Suprapubic skin (tissue), 4 donors: Measurements from ENCODE around the gene MAPK14.

Source experiments
- CTCF ChIP-seq, 2 donors: fragments of 200-600 bp in 1 of 2; fragments of 450-650 bp in 1 of 2; sonication (generic) in 1 of 2; IDR thresholded peaks; one replicate each; pipeline ENCODE4 v1.5.1; 2016 to 2019; ENCODE audit warnings: antibody characterized with exemption in 2 of 2, mild to moderate bottlenecking in 1 of 2, moderate library complexity in 1 of 2
- EP300 ChIP-seq: sonication (generic); formaldehyde crosslinking; IDR thresholded peaks from one replicate; pipeline ENCODE4 v1.6.1; 2017; ENCODE audit warnings: antibody characterized with exemption
- POLR2A ChIP-seq, 2 donors: fragments of 450-650 bp; IDR thresholded peaks; one replicate each; pipeline ENCODE4 v1.6.1; 2017; ENCODE audit warnings: antibody characterized with exemption in 2 of 2, mild to moderate bottlenecking in 2 of 2, moderate library complexity in 2 of 2
- POLR2AphosphoS5 ChIP-seq, 3 donors: sonication (generic); formaldehyde crosslinking; IDR thresholded peaks; one replicate each; pipeline ENCODE4 v1.6.1; 2017; ENCODE audit warnings: antibody characterized with exemption in 3 of 3

- TF ChIP-seq CTCF (IDR thresholded peaks at IDR 0.05): no peak
- TF ChIP-seq EP300: no peak
- no peak for TF ChIP-seq POLR2A (IDR thresholded peaks at IDR 0.05)
- no peak for TF ChIP-seq POLR2AphosphoS5 (IDR thresholded peaks at IDR 0.05)
Measured at GRCh38 chr6:36109092-36109491, 81.5 kb downstream of the MAPK14 start.
